Natural killer cell (primary cell): ENCODE results near the gene UNC5B. TPM values are rescaled to one million over a fixed set of nuclear protein-coding genes. Genes with fewer than 3 reads are reported as not detected.

Experiments used
- ATAC-seq, 3 donors: fragments of 150-1000 bp in 2 of 3; fragments of 200-7000 bp in 1 of 3; cut with Tn5 transposase; 1 replicate in 1 of 3; 2 replicates in 2 of 3; pipeline ENCODE4 v1.10.0; 2021; ENCODE audit warnings: mild to moderate bottlenecking in 2 of 3, moderate library complexity in 2 of 3
- DNase-seq, 2 donors: peaks; one replicate each; pipeline versions ENCODE4 v3.0.0 to v3.0.0-alpha.2; 2013 to 2021; ENCODE audit warnings: mixed read lengths in 1 of 2
- H3K27ac ChIP-seq: one replicate; pipeline ENCODE4 v1.5.1; 2013; ENCODE audit warnings: mild to moderate bottlenecking, low read length
- H3K27me3 ChIP-seq: one replicate; pipeline ENCODE4 v1.6.1; 2013; ENCODE audit warnings: low read length; ENCODE audit not compliant: control insufficient read depth, insufficient read depth
- H3K36me3 ChIP-seq: one replicate; pipeline ENCODE4 v1.6.1; 2013; ENCODE audit warnings: low read length; ENCODE audit not compliant: control insufficient read depth, insufficient read depth
- H3K4me1 ChIP-seq: one replicate; pipeline ENCODE4 v1.6.1; 2013; ENCODE audit warnings: low read length; ENCODE audit not compliant: control insufficient read depth, insufficient read depth
- H3K4me3 ChIP-seq: one replicate; pipeline ENCODE4 v1.5.1; 2013; ENCODE audit warnings: low read length
- H3K9me3 ChIP-seq: one replicate; pipeline ENCODE4 v1.6.1; 2013; ENCODE audit warnings: low read length; ENCODE audit not compliant: control insufficient read depth, insufficient read depth
- H3K27ac Mint-ChIP-seq, 2 donors: one replicate each; pipeline ENCODE4 v1.8.0; 2022; ENCODE audit warnings: mild to moderate bottlenecking in 2 of 2, mixed read lengths in 2 of 2, moderate library complexity in 1 of 2
- H3K27me3 Mint-ChIP-seq, 2 donors: one replicate each; pipeline ENCODE4 v1.8.0; 2022; ENCODE audit warnings: low read depth in 2 of 2, mixed read lengths in 2 of 2
- H3K36me3 Mint-ChIP-seq: one replicate; pipeline ENCODE4 v1.8.0; 2022; ENCODE audit warnings: mixed read lengths
- H3K4me1 Mint-ChIP-seq, 2 donors: one replicate each; pipeline ENCODE4 v1.8.0; 2022; ENCODE audit warnings: mixed read lengths in 2 of 2
- H3K4me3 Mint-ChIP-seq: one replicate; pipeline ENCODE4 v1.8.0; 2022; ENCODE audit warnings: mild to moderate bottlenecking, moderate library complexity, mixed read lengths
- H3K9me3 Mint-ChIP-seq, 2 donors: one replicate each; pipeline ENCODE4 v1.8.0; 2022; ENCODE audit warnings: mixed read lengths in 2 of 2
- WGBS: methylation state at CpG from one replicate; pipeline ENCODE4 v1.1.7; 2013; ENCODE audit warnings: missing lambda C conversion rate; ENCODE audit not compliant: insufficient coverage; 5-methylcytosine and 5-hydroxymethylcytosine counted together
- intact Hi-C: fragments of 100-400 bp; cut with micrococcal nuclease; formaldehyde crosslinking; loops from one replicate; pipeline ENCODE4 v1.14.2; 2022
- total RNA-seq, 4 donors: library from RNA; stranded (reverse); fragments of 120-200 nt in 1 of 4; gene quantifications; one replicate each; pipeline versions ENCODE4 v1.2.3 to v1.2.4, GENCODE V29; 2013 to 2022
- TF ChIP-seq, protein P1 (sequence below): fragments of 200-600 bp; IDR thresholded peaks from one replicate; pipeline ENCODE4 v1.8.0; 2022; ENCODE audit warnings: antibody characterized with exemption

UNC5B gene
- total RNA-seq, 3 donors from 2014 or later (not counting 1 experiment from before 2014, with no cell fraction given), result 0.09 to 0.65 (median 0.09) TPM

DNA sequence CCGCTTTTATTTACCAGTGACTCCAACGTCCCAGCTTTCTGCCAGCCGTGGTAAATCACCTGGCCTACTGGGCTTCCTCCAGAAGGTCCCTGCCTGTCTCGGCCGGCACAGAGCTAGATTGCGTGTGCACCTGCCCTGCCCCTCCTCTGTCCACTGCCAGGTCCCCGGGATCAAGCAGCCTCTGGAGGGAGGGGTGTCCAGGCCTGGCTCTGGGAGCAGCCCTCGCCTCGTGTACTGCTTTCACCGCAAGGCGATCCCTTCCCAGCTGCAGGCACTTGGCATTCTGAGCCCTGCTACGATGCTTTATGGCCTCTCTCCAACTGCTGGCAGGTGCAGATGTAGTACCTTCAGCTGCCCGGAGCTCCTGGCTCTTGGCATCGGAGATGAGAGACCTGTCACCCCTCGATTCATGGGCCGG, 114.1 kb downstream of the UNC5B start:
- Histone ChIP-seq H3K4me3 (no peak overlapping the region), H3K9me3 (no peaks in the 10 kb centered on the region), H3K4me1 (no peaks in the 10 kb centered on the region), H3K27ac (no peak overlapping the region), H3K27me3 (no peaks in the 10 kb centered on the region), H3K36me3 (peaks cover 24% of the 10 kb centered on the region)
- H3K4me1 Mint-ChIP-seq, result peaks cover 25 to 38% of the 10 kb centered on the region in 2 donors
- H3K36me3 Mint-ChIP-seq, result peaks cover 15% of the 10 kb centered on the region
- no peak for DNase-seq
- H3K4me3 Mint-ChIP-seq, result no peak overlapping the region
- no peaks in the 10 kb centered on the region for H3K9me3 Mint-ChIP-seq
- no peak overlapping the region for H3K27ac Mint-ChIP-seq
- no peaks in the 10 kb centered on the region for H3K27me3 Mint-ChIP-seq
- WGBS, result 96% methylated on average over 16 of the region's 16 CpGs
- ATAC-seq, result no peak
- TF ChIP-seq, protein P1, sequence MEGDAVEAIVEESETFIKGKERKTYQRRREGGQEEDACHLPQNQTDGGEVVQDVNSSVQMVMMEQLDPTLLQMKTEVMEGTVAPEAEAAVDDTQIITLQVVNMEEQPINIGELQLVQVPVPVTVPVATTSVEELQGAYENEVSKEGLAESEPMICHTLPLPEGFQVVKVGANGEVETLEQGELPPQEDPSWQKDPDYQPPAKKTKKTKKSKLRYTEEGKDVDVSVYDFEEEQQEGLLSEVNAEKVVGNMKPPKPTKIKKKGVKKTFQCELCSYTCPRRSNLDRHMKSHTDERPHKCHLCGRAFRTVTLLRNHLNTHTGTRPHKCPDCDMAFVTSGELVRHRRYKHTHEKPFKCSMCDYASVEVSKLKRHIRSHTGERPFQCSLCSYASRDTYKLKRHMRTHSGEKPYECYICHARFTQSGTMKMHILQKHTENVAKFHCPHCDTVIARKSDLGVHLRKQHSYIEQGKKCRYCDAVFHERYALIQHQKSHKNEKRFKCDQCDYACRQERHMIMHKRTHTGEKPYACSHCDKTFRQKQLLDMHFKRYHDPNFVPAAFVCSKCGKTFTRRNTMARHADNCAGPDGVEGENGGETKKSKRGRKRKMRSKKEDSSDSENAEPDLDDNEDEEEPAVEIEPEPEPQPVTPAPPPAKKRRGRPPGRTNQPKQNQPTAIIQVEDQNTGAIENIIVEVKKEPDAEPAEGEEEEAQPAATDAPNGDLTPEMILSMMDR, result no peak
- intact Hi-C loops, result no loop called here

GRCh38 chr10:71330789-71331404, 118.5 kb downstream of the UNC5B start:
- Histone ChIP-seq H3K27me3 (no peaks in the 10 kb centered on the region), H3K36me3 (peaks cover 6% of the 10 kb centered on the region), H3K4me1 (peaks cover 10% of the 10 kb centered on the region), H3K4me3 (no peak overlapping the region), H3K27ac (no peak overlapping the region), H3K9me3 (no peaks in the 10 kb centered on the region)
- WGBS, result 86% methylated on average over 4 of the region's 4 CpGs
- no peak for ATAC-seq
- intact Hi-C loops, result no loop called here
- no peak for DNase-seq
- H3K36me3 Mint-ChIP-seq, result no peaks in the 10 kb centered on the region
- TF ChIP-seq, protein P1, result no peak
- no peaks in the 10 kb centered on the region for H3K9me3 Mint-ChIP-seq
- H3K27me3 Mint-ChIP-seq, result no peaks in the 10 kb centered on the region
- H3K4me1 Mint-ChIP-seq, result peaks cover 5 to 40% of the 10 kb centered on the region in 2 donors
- no peak overlapping the region for H3K4me3 Mint-ChIP-seq
- no peak overlapping the region for H3K27ac Mint-ChIP-seq

DNA sequence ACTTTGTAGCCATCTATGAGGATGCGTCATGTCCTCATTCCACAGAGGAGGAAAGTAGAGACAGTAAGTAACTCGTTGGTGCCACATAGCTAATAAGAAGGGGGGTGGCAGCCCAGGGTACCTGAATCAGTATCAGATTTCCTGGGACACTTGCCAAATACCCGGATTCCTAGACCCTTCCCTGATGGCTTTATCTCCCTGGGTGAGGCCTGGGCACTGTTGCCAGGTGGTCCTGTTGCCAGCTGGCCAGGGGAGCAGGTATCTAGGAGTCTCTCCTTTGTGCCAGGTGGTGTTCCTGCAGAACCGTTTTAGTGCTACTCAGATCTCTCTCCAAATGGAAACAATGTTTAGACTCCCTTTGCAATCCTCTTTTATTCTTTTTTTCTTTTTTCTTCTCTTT, 119.4 kb downstream of the UNC5B start:
- Mint-ChIP-seq H3K36me3 (no peaks in the 10 kb centered on the region), H3K9me3 (no peaks in the 10 kb centered on the region), H3K4me1 (peaks cover 5 to 40% of the 10 kb centered on the region in 2 donors), H3K27me3 (no peaks in the 10 kb centered on the region), H3K4me3 (no peak overlapping the region), H3K27ac (no peak overlapping the region)
- Histone ChIP-seq H3K4me1 (peaks cover 10% of the 10 kb centered on the region), H3K27ac (no peak overlapping the region), H3K36me3 (peaks cover 6% of the 10 kb centered on the region), H3K9me3 (no peaks in the 10 kb centered on the region), H3K4me3 (no peak overlapping the region), H3K27me3 (no peaks in the 10 kb centered on the region)
- WGBS, result 83% methylated on average over 4 of the region's 4 CpGs
- TF ChIP-seq, protein P1, result no peak
- no peak for DNase-seq
- intact Hi-C loops, result no loop called here
- ATAC-seq, result no peak

DNA sequence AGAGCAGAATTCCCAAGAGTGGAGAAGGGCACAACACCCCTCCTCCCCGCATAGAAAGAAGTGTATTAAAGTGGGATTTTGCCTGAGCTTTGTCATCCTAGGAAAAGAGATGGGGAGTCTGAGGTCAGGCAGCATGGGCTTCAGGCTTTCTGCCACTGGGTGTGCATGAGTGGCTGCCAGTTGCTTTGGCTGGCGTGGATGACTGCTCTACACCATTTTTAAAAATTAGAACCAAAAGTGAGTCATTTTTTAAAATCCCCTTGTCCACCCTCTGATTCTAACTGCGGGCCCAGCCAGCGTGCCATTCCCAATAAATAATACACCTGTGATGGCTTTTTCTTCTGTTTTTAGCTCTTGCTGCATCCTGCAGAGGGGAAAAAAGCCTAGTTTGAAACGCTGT, 120.1 kb downstream of the UNC5B start:
- Histone ChIP-seq H3K27me3 (no peaks in the 10 kb centered on the region), H3K4me1 (peaks cover 10% of the 10 kb centered on the region), H3K9me3 (no peaks in the 10 kb centered on the region), H3K27ac (no peak overlapping the region), H3K4me3 (no peak overlapping the region), H3K36me3 (peaks cover 6% of the 10 kb centered on the region)
- no peaks in the 10 kb centered on the region for H3K9me3 Mint-ChIP-seq
- peaks cover 0 to 40% of the 10 kb centered on the region in 2 donors for H3K4me1 Mint-ChIP-seq
- no peak overlapping the region for H3K4me3 Mint-ChIP-seq
- 89% methylated on average over 5 of the region's 5 CpGs for WGBS
- TF ChIP-seq, protein P1, result no peak
- H3K36me3 Mint-ChIP-seq, result no peaks in the 10 kb centered on the region
- DNase-seq, result no peak
- H3K27me3 Mint-ChIP-seq, result no peaks in the 10 kb centered on the region
- no peak for ATAC-seq
- intact Hi-C loops, result no loop called here
- no peak overlapping the region for H3K27ac Mint-ChIP-seq
